ENCODE results near the gene TMEM72.

Gene TMEM72

DNA sequence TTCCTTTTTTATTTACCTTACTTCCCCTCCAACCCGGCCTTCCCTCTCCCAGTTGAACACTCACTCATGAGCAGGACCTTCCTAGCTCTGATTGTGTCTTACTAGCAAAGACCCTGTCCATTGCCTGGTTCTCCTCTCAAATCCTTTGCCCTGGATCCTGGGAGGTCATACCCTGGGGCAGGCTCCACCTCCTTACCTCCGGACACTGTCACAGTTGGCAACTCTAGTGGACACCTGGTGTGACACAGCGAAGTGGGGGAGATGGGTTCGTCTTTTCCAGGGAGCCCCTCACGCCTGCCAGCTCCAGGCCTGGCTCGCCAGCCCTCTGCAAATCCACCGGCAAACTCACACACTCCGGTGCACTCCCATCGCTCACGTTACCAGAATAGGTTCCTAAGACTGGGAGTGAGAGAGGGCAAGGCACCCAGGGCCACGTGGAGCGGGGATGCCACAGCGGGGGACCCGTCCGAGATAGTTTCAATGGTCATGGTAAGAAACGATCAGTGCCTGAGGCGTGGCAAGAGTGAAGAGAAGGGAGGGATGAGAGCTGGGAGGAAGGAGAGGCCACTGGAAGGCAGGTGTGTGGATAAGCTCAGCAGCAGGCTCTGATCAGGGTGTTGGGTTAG, 30.9 kb upstream of the TMEM72 start:
- Histone ChIP-seq H3K4me1 (ENCODE audit: insufficient read depth, insufficient read length) (no peaks in the 10 kb centered on the region), H3K36me3 (ENCODE audit: insufficient read depth, insufficient read length, low read length) (no peaks in the 10 kb centered on the region), H3K9ac (ENCODE audit: insufficient read length, low read depth) (peak overlapping the region; percentile 42), H3K4me3 (ENCODE audit: insufficient read length, low read depth) (no peak overlapping the region), H3K9me3 (ENCODE audit: insufficient read depth, low read length) (no peaks in the 10 kb centered on the region), H3K27me3 (ENCODE audit: insufficient read depth, insufficient read length) (no peaks in the 10 kb centered on the region)
- no peak for TF ChIP-seq ZNF274 (IDR thresholded peaks at IDR 0.05; ENCODE audit: low read depth, low read length)
- no peak for TF ChIP-seq SUZ12 (IDR thresholded peaks at IDR 0.05; ENCODE audit: extremely low read depth, insufficient read depth, insufficient read length)
- TF ChIP-seq YY1 (IDR thresholded peaks at IDR 0.05; ENCODE audit: insufficient read depth, insufficient read length) = no peak
- no peak for DNase-seq (ENCODE audit: low read depth, low spot score)

DNA sequence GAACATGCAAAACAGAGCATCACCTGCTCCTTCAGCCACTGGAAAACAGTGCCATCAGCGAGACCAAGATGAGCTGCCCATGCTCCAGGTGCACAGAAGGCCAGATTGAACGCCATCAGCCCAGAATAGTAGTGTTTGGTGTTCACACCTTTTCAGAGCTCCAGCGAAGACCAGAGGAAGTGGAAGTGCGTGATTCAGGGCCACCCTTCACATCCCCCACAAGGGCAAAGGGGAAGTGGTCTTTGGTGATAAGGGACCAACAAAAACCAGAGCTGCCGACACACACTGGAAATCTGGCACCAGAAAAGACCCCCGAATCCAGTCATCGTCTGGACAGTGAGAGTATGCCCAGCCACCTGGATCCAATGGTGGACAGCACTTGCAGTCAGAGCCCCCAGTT, 29.5 kb upstream of the TMEM72 start:
- TF ChIP-seq YY1 (IDR thresholded peaks at IDR 0.05; ENCODE audit: insufficient read depth, insufficient read length) (no peak), SUZ12 (IDR thresholded peaks at IDR 0.05; ENCODE audit: extremely low read depth, insufficient read depth, insufficient read length) (no peak), ZNF274 (IDR thresholded peaks at IDR 0.05; ENCODE audit: low read depth, low read length) (no peak)
- no peak for DNase-seq (ENCODE audit: low read depth, low spot score)
- H3K36me3 ChIP-seq (ENCODE audit: insufficient read depth, insufficient read length, low read length) = no peaks in the 10 kb centered on the region
- H3K27me3 ChIP-seq (ENCODE audit: insufficient read depth, insufficient read length) = no peaks in the 10 kb centered on the region
- no peaks in the 10 kb centered on the region for H3K4me1 ChIP-seq (ENCODE audit: insufficient read depth, insufficient read length)
- H3K9ac ChIP-seq (ENCODE audit: insufficient read length, low read depth) = no peak overlapping the region
- no peaks in the 10 kb centered on the region for H3K9me3 ChIP-seq (ENCODE audit: insufficient read depth, low read length)
- no peak overlapping the region for H3K4me3 ChIP-seq (ENCODE audit: insufficient read length, low read depth)

DNA sequence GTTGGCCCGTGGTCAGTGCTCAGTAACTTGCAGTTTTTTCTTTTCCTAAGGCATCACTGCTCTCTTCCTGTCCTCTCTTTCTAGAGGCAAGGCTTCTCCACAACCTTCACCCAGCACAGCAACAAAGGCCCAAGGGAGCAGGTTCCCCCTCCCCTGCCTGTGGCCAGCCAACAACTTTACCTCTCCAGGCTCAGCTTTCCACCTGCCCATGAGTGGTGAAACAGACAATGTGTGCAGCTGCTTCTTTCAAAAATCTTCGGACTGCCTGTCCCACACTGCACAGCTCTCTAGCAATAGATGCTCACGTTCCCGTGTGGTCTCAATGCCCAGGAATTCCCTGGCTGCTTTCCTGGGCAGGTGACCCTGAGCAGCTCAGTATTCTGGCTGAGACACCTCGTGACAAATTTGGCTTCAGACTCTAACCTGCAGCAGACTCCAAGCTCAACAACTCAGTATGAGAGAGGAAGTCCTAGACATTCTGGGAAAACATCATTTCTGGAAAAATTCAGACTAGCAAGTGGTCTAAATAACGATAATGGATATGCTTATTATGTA, 28.9 kb upstream of the TMEM72 start:
- TF ChIP-seq YY1 (IDR thresholded peaks at IDR 0.05; ENCODE audit: insufficient read depth, insufficient read length) (no peak), SUZ12 (IDR thresholded peaks at IDR 0.05; ENCODE audit: extremely low read depth, insufficient read depth, insufficient read length) (no peak), ZNF274 (IDR thresholded peaks at IDR 0.05; ENCODE audit: low read depth, low read length) (no peak)
- H3K4me3 ChIP-seq (ENCODE audit: insufficient read length, low read depth) = no peak overlapping the region

DNA sequence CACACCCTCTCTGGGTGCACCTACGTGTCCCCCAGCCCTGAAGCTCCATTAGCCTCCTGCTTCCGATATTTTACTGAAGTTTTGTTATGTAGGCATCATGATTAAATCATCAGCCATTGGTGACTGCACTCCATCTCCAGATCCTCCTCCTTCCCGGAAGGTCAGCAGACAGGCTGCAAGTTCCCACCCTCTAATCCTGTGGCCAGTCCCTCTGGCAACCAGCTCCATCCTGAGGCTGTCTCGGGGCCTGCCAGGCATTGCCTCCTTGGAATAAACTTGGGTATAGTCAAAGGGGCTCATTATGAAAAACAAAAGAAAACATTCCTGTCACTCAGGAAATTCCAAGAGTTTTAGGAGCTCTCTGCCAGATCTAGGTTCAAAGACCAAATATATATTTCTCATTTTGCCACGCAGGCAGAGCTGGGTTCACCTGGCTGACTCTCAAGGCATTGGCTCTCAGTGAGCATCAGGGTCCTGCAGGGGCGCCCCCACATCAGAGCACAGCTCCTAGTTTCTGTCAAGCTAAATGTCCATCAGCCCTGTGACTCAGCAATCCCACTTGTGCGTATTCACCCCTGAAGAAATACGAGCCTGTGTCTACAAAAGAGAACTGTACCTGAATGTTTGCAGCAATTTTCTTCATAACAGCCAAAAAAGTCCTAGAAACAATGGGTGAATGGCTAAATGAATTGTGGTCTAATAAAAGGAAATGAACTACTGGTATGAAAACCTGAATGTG, 27.4 kb upstream of the TMEM72 start:
- Histone ChIP-seq H3K36me3 (ENCODE audit: insufficient read depth, insufficient read length, low read length) (no peaks in the 10 kb centered on the region), H3K9ac (ENCODE audit: insufficient read length, low read depth) (no peak overlapping the region), H3K4me3 (ENCODE audit: insufficient read length, low read depth) (no peak overlapping the region), H3K4me1 (ENCODE audit: insufficient read depth, insufficient read length) (no peaks in the 10 kb centered on the region), H3K9me3 (ENCODE audit: insufficient read depth, low read length) (no peaks in the 10 kb centered on the region), H3K27me3 (ENCODE audit: insufficient read depth, insufficient read length) (no peaks in the 10 kb centered on the region)
- no peak for DNase-seq (ENCODE audit: low read depth, low spot score)
- TF ChIP-seq SUZ12 (IDR thresholded peaks at IDR 0.05; ENCODE audit: extremely low read depth, insufficient read depth, insufficient read length) (no peak), YY1 (IDR thresholded peaks at IDR 0.05; ENCODE audit: insufficient read depth, insufficient read length) (no peak), ZNF274 (IDR thresholded peaks at IDR 0.05; ENCODE audit: low read depth, low read length) (no peak)

More for the DNA sequence above, 28.9 kb upstream of the TMEM72 start:
- Histone ChIP-seq H3K9me3 (ENCODE audit: insufficient read depth, low read length) (no peaks in the 10 kb centered on the region), H3K4me1 (ENCODE audit: insufficient read depth, insufficient read length) (no peaks in the 10 kb centered on the region), H3K36me3 (ENCODE audit: insufficient read depth, insufficient read length, low read length) (no peaks in the 10 kb centered on the region), H3K27me3 (ENCODE audit: insufficient read depth, insufficient read length) (no peaks in the 10 kb centered on the region), H3K9ac (ENCODE audit: insufficient read length, low read depth) (no peak overlapping the region)
- no peak for DNase-seq (ENCODE audit: low read depth, low spot score)

DNA sequence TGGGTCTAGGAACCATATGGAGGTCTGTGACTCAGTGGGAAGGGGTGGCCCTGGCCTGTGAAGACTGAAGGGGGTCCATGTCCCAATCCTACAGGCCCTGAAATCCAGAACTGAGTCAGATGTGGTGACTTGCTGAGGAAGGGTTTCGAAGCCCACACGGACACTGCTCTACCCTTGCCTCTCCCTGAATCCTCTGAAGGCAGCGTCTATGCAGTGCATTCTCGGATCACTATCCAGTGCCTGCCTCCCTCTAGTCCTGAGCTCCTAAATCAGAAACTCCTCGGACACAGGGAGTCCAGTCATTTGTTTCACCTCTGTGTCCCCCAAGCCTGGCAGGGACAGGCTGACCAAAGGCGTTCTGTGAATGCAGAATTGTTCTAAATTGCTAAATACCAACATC, 25.4 kb upstream of the TMEM72 start:
- H3K4me3 ChIP-seq (ENCODE audit: insufficient read length, low read depth) = no peak overlapping the region
- no peaks in the 10 kb centered on the region for H3K36me3 ChIP-seq (ENCODE audit: insufficient read depth, insufficient read length, low read length)
- no peaks in the 10 kb centered on the region for H3K27me3 ChIP-seq (ENCODE audit: insufficient read depth, insufficient read length)
- DNase-seq (ENCODE audit: low read depth, low spot score) = no peak
- H3K9ac ChIP-seq (ENCODE audit: insufficient read length, low read depth) = no peak overlapping the region
- no peak for TF ChIP-seq YY1 (IDR thresholded peaks at IDR 0.05; ENCODE audit: insufficient read depth, insufficient read length)
- no peak for TF ChIP-seq ZNF274 (IDR thresholded peaks at IDR 0.05; ENCODE audit: low read depth, low read length)
- no peak for TF ChIP-seq SUZ12 (IDR thresholded peaks at IDR 0.05; ENCODE audit: extremely low read depth, insufficient read depth, insufficient read length)
- H3K4me1 ChIP-seq (ENCODE audit: insufficient read depth, insufficient read length) = no peaks in the 10 kb centered on the region
- no peaks in the 10 kb centered on the region for H3K9me3 ChIP-seq (ENCODE audit: insufficient read depth, low read length)

DNA sequence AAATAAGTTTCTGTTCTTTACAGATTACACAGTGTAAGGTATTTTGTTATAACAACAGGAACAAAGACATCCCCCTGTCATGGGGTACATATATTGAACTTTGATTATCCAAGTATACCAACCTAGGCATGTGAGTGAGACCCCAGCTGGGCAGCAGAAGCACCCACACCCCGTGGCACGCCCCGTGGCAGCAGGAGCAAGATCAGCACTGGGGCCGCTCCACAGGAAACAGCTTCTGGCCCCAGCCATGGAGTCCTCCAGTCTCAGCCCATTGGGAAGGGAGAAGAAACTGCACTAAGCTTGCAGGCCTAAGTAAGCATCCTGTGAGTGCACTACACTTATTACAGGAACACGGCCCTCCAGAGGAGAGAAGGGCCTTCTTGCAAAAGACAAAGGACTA, 24.2 kb upstream of the TMEM72 start:
- no peak for TF ChIP-seq ZNF274 (IDR thresholded peaks at IDR 0.05; ENCODE audit: low read depth, low read length)
- no peak for TF ChIP-seq YY1 (IDR thresholded peaks at IDR 0.05; ENCODE audit: insufficient read depth, insufficient read length)
- no peak for TF ChIP-seq SUZ12 (IDR thresholded peaks at IDR 0.05; ENCODE audit: extremely low read depth, insufficient read depth, insufficient read length)
- Histone ChIP-seq H3K9me3 (ENCODE audit: insufficient read depth, low read length) (no peaks in the 10 kb centered on the region), H3K9ac (ENCODE audit: insufficient read length, low read depth) (no peak overlapping the region), H3K4me1 (ENCODE audit: insufficient read depth, insufficient read length) (no peaks in the 10 kb centered on the region), H3K27me3 (ENCODE audit: insufficient read depth, insufficient read length) (no peaks in the 10 kb centered on the region), H3K36me3 (ENCODE audit: insufficient read depth, insufficient read length, low read length) (no peaks in the 10 kb centered on the region), H3K4me3 (ENCODE audit: insufficient read length, low read depth) (no peak overlapping the region)
- no peak for DNase-seq (ENCODE audit: low read depth, low spot score)

DNA sequence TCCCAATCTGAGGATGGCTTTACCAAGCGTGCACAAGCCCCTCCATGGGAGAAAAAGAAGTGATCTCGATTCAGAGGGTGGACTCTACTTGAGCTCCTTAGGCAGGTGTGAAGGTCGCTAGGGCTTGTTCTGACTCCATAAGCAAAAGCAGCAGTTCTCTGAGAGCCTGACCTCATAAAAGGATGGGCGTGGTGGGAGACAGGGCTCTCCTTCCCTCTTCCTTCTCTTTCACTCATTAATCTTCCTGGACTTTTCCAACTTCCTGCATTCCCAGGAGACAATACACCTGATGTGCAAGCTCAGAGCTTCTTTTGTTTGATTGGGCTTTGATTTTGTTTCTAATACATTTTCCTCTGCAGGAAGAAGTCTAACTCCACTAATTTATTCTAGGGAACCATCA, 22.3 kb upstream of the TMEM72 start:
- Histone ChIP-seq H3K27me3 (ENCODE audit: insufficient read depth, insufficient read length) (no peaks in the 10 kb centered on the region), H3K4me1 (ENCODE audit: insufficient read depth, insufficient read length) (no peaks in the 10 kb centered on the region), H3K36me3 (ENCODE audit: insufficient read depth, insufficient read length, low read length) (no peaks in the 10 kb centered on the region), H3K9ac (ENCODE audit: insufficient read length, low read depth) (no peak overlapping the region), H3K9me3 (ENCODE audit: insufficient read depth, low read length) (no peaks in the 10 kb centered on the region), H3K4me3 (ENCODE audit: insufficient read length, low read depth) (no peak overlapping the region)
- TF ChIP-seq YY1 (IDR thresholded peaks at IDR 0.05; ENCODE audit: insufficient read depth, insufficient read length) (no peak), ZNF274 (IDR thresholded peaks at IDR 0.05; ENCODE audit: low read depth, low read length) (no peak), SUZ12 (IDR thresholded peaks at IDR 0.05; ENCODE audit: extremely low read depth, insufficient read depth, insufficient read length) (no peak)
- no peak for DNase-seq (ENCODE audit: low read depth, low spot score)
